Tibial nerve (tissue), 4 donors: ENCODE results near the gene SUV39H2.
A peak's percentile ranks its signal among the peaks of the same experiment; 100 is the strongest.

ENCODE experiments used
- EP300 ChIP-seq, 2 donors: sonication (generic); formaldehyde crosslinking; IDR thresholded peaks; one replicate each; pipeline ENCODE4 v1.6.1; 2017; ENCODE audit warnings: antibody characterized with exemption in 2 of 2, mild to moderate bottlenecking in 1 of 2
- POLR2A ChIP-seq, 2 donors: fragments of 450-650 bp; IDR thresholded peaks; one replicate each; pipeline ENCODE4 v1.6.1; 2017; ENCODE audit warnings: antibody characterized with exemption in 2 of 2, mild to moderate bottlenecking in 2 of 2, moderate library complexity in 2 of 2
- TF ChIP-seq, protein P1 (sequence below), 5 experiments: fragments of 200-600 bp in 3 of 5; fragments of 450-650 bp in 2 of 5; sonication (generic) in 3 of 5; IDR thresholded peaks; one replicate each; pipeline ENCODE4 v1.5.1; 2016 to 2019; ENCODE audit warnings: antibody characterized with exemption in 5 of 5, mild to moderate bottlenecking in 3 of 5, moderate library complexity in 2 of 5

DNA sequence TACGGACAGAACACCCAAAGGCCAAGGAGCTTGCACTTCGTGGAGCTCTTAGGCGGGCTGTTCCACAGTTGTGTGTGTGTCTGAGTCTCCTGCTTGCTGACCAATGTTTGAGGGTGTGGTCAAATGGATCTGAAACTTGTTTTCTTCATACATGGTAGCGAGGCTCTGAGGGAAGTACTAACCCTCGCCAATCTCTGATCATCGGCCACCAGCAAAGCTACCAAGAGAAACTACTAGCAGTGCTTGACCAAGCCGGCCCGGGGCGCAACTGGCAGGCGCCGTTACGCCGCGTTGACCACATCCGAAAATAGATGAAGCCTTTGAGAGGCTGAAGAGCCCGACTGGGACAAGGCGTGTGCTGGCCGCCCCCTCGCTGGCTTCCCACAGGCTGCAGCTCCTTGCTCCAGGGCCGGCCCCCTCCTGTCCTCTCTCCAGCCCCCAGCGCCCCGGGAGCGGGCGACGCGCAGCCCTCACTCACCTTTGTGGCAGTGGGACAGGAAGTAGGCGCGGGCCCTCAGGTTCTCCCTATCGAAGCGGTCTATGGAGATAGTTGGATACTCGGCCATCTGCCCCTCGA, 74.8 kb downstream of the SUV39H2 start:
- TF ChIP-seq, protein P1, sequence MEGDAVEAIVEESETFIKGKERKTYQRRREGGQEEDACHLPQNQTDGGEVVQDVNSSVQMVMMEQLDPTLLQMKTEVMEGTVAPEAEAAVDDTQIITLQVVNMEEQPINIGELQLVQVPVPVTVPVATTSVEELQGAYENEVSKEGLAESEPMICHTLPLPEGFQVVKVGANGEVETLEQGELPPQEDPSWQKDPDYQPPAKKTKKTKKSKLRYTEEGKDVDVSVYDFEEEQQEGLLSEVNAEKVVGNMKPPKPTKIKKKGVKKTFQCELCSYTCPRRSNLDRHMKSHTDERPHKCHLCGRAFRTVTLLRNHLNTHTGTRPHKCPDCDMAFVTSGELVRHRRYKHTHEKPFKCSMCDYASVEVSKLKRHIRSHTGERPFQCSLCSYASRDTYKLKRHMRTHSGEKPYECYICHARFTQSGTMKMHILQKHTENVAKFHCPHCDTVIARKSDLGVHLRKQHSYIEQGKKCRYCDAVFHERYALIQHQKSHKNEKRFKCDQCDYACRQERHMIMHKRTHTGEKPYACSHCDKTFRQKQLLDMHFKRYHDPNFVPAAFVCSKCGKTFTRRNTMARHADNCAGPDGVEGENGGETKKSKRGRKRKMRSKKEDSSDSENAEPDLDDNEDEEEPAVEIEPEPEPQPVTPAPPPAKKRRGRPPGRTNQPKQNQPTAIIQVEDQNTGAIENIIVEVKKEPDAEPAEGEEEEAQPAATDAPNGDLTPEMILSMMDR (IDR thresholded peaks at IDR 0.05) = peak in 1 of 5 experiments; percentile 17
- no peak for TF ChIP-seq EP300 (IDR thresholded peaks at IDR 0.05)
- no peak for TF ChIP-seq POLR2A (IDR thresholded peaks at IDR 0.05)
